Stimulated activated CD4-positive, alpha-beta T cell treated with anti-CD3 and anti-CD28 coated beads, Interleukin-2, amount 100 ng/mL, for 24 hours (primary cell): ENCODE measurements around the gene ACACB.

Experiments
- DNase-seq, 2 donors: peaks; one replicate each; pipeline ENCODE4 v3.0.0-alpha.2; 2020

Gene ACACB

GRCh38 chr12:109178532-109178931, 62.1 kb downstream of the ACACB start:
- no peak for DNase-seq

- DNase-seq = no peak
Observed at GRCh38 chr12:109179927-109180326, 63.5 kb downstream of the ACACB start.

GRCh38 chr12:109182041-109182839, 65.9 kb downstream of the ACACB start:
- DNase-seq = no peak

GRCh38 chr12:109185441-109185840, 69.1 kb downstream of the ACACB start:
- DNase-seq = no peak

GRCh38 chr12:109186993-109187653, 70.7 kb downstream of the ACACB start:
- no peak for DNase-seq

- DNase-seq = no peak
Observed at GRCh38 chr12:109188108-109188712, 71.8 kb downstream of the ACACB start.

GRCh38 chr12:109189291-109189690, 72.9 kb downstream of the ACACB start:
- no peak for DNase-seq

GRCh38 chr12:109191621-109192250, 75.3 kb downstream of the ACACB start:
- no peak for DNase-seq

GRCh38 chr12:109192358-109192757, 76.0 kb downstream of the ACACB start:
- no peak for DNase-seq

- no peak for DNase-seq
Observed at GRCh38 chr12:109193896-109194295, 77.5 kb downstream of the ACACB start.

GRCh38 chr12:109196332-109196731, 79.9 kb downstream of the ACACB start:
- DNase-seq = no peak

- no peak for DNase-seq
Observed at GRCh38 chr12:109197327-109197726, 80.9 kb downstream of the ACACB start.

- DNase-seq = no peak
Observed at GRCh38 chr12:109199324-109199723, 82.9 kb downstream of the ACACB start.

- DNase-seq = no peak
Observed at GRCh38 chr12:109200825-109201495, 84.6 kb downstream of the ACACB start.

- DNase-seq = no peak
Observed at GRCh38 chr12:109201496-109201885, 85.1 kb downstream of the ACACB start.

- DNase-seq = no peak
Observed at GRCh38 chr12:109202770-109203169, 86.4 kb downstream of the ACACB start.

- no peak for DNase-seq
Observed at GRCh38 chr12:109203480-109203879, 87.1 kb downstream of the ACACB start.

GRCh38 chr12:109209082-109209481, 92.7 kb downstream of the ACACB start:
- no peak for DNase-seq

GRCh38 chr12:109212460-109213115, 96.2 kb downstream of the ACACB start:
- no peak for DNase-seq

- no peak for DNase-seq
Observed at GRCh38 chr12:109214131-109214530, 97.7 kb downstream of the ACACB start.

- no peak for DNase-seq
Observed at GRCh38 chr12:109218996-109219395, 102.6 kb downstream of the ACACB start.

- no peak for DNase-seq
Observed at GRCh38 chr12:109219938-109220337, 103.6 kb downstream of the ACACB start.
